ENCODE measurements around the gene SORL1-AS1.

SORL1-AS1 gene

GRCh38 chr11:121474680-121475079, 21.9 kb upstream of the SORL1-AS1 start:
- Histone ChIP-seq H3K4me3 (no peak overlapping the region), H3K9me3 (no peaks in the 10 kb centered on the region), H3K27ac (no peak overlapping the region), H3K4me1 (no peaks in the 10 kb centered on the region), H3K27me3 (no peaks in the 10 kb centered on the region), H3K36me3 (no peaks in the 10 kb centered on the region)
- intact Hi-C loops (cut with DNase I; ENCODE audit: low total_unique reads), result no loop called here
- no peak for DNase-seq
- TF ChIP-seq POLR2A (IDR thresholded peaks at IDR 0.05), result no peak

GRCh38 chr11:121473064-121473777, 20.5 kb upstream of the SORL1-AS1 start:
- peaks cover 0 to 3% of the 10 kb centered on the region in 2 donors for H3K4me1 ChIP-seq

GRCh38 chr11:121472312-121472711, 19.5 kb upstream of the SORL1-AS1 start:
- H3K4me1 ChIP-seq, result peaks cover 2 to 8% of the 10 kb centered on the region in 2 donors
- no peak overlapping the region for H3K27ac ChIP-seq
- H3K4me3 ChIP-seq, result no peak overlapping the region
- no peaks in the 10 kb centered on the region for H3K36me3 ChIP-seq
- no peak for DNase-seq
- TF ChIP-seq POLR2A (IDR thresholded peaks at IDR 0.05) (no peak), CTCF (IDR thresholded peaks at IDR 0.05) (no peak)
- no peaks in the 10 kb centered on the region for H3K9me3 ChIP-seq
- no peaks in the 10 kb centered on the region for H3K27me3 ChIP-seq
- intact Hi-C loops (cut with DNase I; ENCODE audit: low total_unique reads), result no loop called here

More at GRCh38 chr11:121473064-121473777, 20.5 kb upstream of the SORL1-AS1 start:
- H3K9me3 ChIP-seq, result no peaks in the 10 kb centered on the region
- intact Hi-C loops (cut with DNase I; ENCODE audit: low total_unique reads), result no loop called here
- no peaks in the 10 kb centered on the region for H3K27me3 ChIP-seq
- DNase-seq, result no peak
- no peak overlapping the region for H3K27ac ChIP-seq
- TF ChIP-seq CTCF (IDR thresholded peaks at IDR 0.05) (no peak), POLR2A (IDR thresholded peaks at IDR 0.05) (no peak)
- H3K4me3 ChIP-seq, result no peak overlapping the region
- H3K36me3 ChIP-seq, result no peaks in the 10 kb centered on the region

GRCh38 chr11:121471167-121471566, 18.4 kb upstream of the SORL1-AS1 start:
- Histone ChIP-seq H3K4me3 (no peak overlapping the region), H3K36me3 (no peaks in the 10 kb centered on the region), H3K27me3 (no peaks in the 10 kb centered on the region), H3K4me1 (peaks cover 8 to 12% of the 10 kb centered on the region in 2 donors), H3K9me3 (no peaks in the 10 kb centered on the region), H3K27ac (no peak overlapping the region)
- TF ChIP-seq POLR2A (IDR thresholded peaks at IDR 0.05), result no peak
- TF ChIP-seq CTCF (IDR thresholded peaks at IDR 0.05), result no peak
- intact Hi-C loops (cut with DNase I; ENCODE audit: low total_unique reads), result no loop called here
- DNase-seq, result no peak

GRCh38 chr11:121469910-121470309, 17.1 kb upstream of the SORL1-AS1 start:
- no peaks in the 10 kb centered on the region for H3K9me3 ChIP-seq
- DNase-seq, result no peak
- no peak overlapping the region for H3K4me3 ChIP-seq
- H3K27ac ChIP-seq, result no peak overlapping the region
- intact Hi-C loops (cut with DNase I; ENCODE audit: low total_unique reads), result no loop called here
- H3K27me3 ChIP-seq, result no peaks in the 10 kb centered on the region
- peaks cover 14 to 16% of the 10 kb centered on the region in 2 donors for H3K4me1 ChIP-seq
- TF ChIP-seq CTCF (IDR thresholded peaks at IDR 0.05) (no peak), POLR2A (IDR thresholded peaks at IDR 0.05) (no peak)
- no peaks in the 10 kb centered on the region for H3K36me3 ChIP-seq

Data from uterus (tissue), 3 donors.